NCI-H2081 (cell line): ENCODE data around the gene ARVCF.

Experiments used
- DNase-seq, 2 experiments: peaks; one replicate each; lab custom pipeline; 2025; lab: John Stamatoyannopoulos, UW

The ARVCF gene

GRCh38 chr22:20015971-20016733 lies 471 bp downstream of the ARVCF start:
- DNase-seq, result no peak

- DNase-seq, result no peak
These were observed 1.4 kb downstream of the ARVCF start for GRCh38 chr22:20015187-20015625.

GRCh38 chr22:20014526-20015186 lies 2.0 kb downstream of the ARVCF start:
- no peak for DNase-seq

- DNase-seq, result no peak
These were observed 3.2 kb downstream of the ARVCF start for GRCh38 chr22:20013382-20013871.

GRCh38 chr22:20012741-20013331 lies 3.8 kb downstream of the ARVCF start:
- DNase-seq, result no peak

GRCh38 chr22:20011993-20012740 lies 4.5 kb downstream of the ARVCF start:
- DNase-seq, result no peak

- no peak for DNase-seq
These were observed 5.3 kb downstream of the ARVCF start for GRCh38 chr22:20011123-20011992.

- no peak for DNase-seq
These were observed 6.1 kb downstream of the ARVCF start for GRCh38 chr22:20010307-20011122.

- no peak for DNase-seq
These were observed 6.9 kb downstream of the ARVCF start for GRCh38 chr22:20009582-20010306.

GRCh38 chr22:20009018-20009491 lies 7.6 kb downstream of the ARVCF start:
- no peak for DNase-seq

GRCh38 chr22:20008221-20008995 lies 8.2 kb downstream of the ARVCF start:
- no peak for DNase-seq

- DNase-seq, result no peak
These were observed 12.2 kb downstream of the ARVCF start for GRCh38 chr22:20004464-20004863.

- DNase-seq, result no peak
These were observed 13.3 kb downstream of the ARVCF start for GRCh38 chr22:20003304-20003703.

GRCh38 chr22:20002636-20003035 lies 14.0 kb downstream of the ARVCF start:
- DNase-seq, result no peak

- no peak for DNase-seq
These were observed 14.5 kb downstream of the ARVCF start for GRCh38 chr22:20002128-20002527.

GRCh38 chr22:20001082-20001638 lies 15.5 kb downstream of the ARVCF start:
- DNase-seq, result no peak

GRCh38 chr22:20000246-20001081 lies 16.2 kb downstream of the ARVCF start:
- no peak for DNase-seq
